Kasumi-1 (cell line): ENCODE data around the gene ORM1.
"Not testable (repeated sequence)": the region's sequence is repeated elsewhere in the genome, so short reads cannot be mapped to it uniquely, and the experiment has no call there.

Source experiments
- DNase-seq, 2 experiments: peaks; one replicate each; lab custom pipeline; 2025; lab: John Stamatoyannopoulos, UW

The ORM1 gene

DNA sequence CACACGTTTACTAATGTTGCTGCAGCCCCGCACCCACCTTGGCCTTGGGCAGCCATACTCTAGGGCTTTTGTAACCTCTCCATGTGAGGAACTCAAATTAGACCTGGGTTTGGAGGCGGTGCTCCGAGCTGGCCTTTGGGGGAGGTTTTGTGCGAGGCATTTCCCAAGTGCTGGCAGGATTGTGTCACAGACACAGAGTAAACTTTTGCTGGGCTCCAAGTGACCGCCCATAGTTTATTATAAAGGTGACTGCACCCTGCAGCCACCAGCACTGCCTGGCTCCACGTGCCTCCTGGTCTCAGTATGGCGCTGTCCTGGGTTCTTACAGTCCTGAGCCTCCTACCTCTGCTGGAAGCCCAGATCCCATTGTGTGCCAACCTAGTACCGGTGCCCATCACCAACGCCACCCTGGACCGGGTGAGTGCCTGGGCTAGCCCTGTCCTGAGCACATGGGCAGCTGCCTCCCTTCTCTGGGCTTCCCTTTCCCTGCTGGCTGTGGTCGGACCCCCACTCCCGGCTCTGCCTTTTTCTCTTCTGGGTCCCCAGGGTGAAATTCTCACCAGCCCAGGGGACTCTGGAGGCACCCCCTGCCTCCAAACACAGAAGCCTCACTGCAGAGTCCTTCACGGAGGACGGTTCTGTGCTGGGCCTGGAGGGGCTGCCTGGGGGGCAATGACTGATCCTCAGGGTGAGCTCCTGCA is at the start of gene ORM1:
Gene ORM1 (plus strand): TSS at position 268 of the 701 bp plus-strand sequence. CDS start 36 bp downstream, at position 304.
- DNase-seq = not testable (repeated sequence)

DNA sequence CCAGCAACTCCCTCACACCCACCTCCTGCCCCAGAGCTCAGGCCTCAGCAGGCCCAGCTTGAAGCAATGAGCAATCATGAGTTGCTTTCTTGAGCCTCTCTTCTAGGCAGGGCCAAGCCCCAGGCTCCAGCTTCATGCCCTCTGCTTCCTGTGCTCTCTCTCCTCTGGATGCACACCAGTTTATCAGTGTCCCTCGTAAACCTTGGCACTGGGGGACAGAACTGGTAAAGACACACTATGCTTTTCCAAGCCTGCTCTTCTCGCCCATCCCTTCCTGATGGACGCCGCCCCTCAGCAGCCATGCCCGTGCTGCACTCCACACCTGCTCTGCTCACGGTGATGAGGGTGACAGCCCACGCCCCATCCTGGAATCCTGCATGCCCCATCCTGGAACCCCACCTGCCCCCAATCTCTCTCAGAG is 49.4 kb upstream of the ORM1 start:
- no peak for DNase-seq

DNA sequence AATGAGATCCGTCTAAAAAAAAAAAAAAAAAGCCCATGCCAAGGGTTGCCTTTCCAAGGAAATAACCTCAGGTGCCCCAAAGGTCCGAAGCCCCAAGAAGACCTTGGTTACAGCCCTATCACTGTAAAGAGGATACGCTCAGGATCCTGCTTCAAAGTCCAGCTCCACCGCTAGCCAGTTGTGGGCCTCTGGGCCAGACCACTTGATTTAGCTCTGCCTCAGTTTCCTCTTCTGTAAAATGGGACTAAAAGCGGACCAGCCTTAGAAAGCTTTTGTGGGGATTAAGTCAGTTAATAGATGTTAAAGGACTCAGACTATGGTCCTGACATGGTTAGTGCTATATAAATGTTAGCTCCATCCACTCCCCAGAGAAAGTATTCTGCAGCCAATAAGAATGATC is 48.7 kb upstream of the ORM1 start:
- DNase-seq = no peak

DNA sequence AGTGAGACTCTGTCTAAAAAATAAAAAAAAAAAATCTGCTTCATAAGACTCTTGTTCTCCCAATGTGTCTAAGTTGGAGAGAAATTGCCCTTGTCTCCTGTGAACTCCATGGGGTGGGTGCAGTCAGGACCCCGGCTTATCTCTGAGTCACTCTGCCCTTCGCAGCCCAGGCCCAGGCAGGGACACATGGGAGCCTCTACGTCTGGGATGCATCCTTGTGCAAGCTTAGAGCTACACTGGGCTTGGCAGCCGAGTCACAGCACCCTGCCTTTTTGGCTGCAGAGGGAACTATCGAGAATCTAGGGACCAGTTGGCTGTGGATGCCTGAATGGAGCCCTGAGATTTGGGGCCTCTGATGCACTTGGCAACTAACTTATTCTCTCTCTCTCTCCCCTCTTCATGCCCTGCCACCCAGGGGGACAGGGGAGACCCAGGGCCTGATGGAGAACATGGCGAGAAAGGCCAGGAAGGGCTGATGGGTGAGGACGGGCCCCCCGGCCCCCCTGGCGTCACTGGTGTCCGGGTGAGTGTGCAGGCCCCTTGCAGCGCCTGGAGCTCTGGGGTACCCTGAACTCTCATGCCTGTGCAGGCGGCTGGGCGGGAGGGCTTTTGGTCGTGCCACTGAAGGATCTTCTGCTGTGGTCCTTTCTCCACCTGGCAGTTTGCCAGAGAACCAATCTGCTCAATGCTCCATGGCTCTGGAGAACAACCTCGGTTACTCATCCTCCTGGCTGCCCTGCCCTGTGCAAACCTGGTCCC is 47.5 kb upstream of the ORM1 start:
- no peak for DNase-seq

DNA sequence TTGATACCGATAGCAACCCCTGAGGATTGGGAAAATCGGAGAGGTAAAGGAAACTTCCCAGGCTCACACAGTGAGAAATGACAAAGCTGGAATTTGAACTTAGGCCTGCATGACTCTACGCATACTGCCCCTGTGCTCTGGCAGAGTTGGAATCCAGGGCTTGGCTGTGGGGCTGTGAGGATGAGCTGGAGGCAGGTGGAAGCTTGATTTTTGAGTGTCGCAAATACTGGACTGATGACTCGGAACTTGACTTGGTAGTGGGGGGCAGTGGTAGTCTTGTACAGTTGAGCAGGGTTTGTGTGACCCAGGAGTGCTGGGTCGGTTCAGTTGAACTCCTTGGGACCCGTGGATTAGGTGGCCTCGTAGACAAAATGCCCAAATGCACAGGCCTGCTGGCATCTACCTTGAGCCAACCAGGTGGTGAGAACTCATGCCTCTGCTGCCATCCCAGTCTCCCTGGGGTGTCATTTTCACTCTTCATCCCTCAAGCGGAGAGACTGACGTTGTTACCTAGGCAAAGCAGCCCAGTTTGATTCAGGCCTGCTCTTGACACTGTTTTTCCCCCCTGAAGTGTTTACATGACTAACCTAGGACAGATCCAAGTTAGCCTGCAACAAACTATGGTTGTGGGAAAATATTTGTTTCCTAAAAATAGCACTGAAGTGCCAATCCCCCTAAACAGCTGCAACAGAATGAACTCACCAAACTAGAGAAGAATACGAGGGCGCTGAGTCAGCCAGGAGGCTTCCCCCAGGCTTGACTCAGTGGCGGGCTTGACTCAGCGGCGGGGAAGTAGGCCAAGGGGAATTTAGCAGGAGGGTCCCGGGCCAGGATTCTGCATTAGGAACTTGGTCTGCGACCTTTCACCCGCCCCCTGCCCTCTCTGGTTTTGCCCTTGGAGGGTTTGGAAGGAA is 45.7 kb upstream of the ORM1 start:
- no peak for DNase-seq

DNA sequence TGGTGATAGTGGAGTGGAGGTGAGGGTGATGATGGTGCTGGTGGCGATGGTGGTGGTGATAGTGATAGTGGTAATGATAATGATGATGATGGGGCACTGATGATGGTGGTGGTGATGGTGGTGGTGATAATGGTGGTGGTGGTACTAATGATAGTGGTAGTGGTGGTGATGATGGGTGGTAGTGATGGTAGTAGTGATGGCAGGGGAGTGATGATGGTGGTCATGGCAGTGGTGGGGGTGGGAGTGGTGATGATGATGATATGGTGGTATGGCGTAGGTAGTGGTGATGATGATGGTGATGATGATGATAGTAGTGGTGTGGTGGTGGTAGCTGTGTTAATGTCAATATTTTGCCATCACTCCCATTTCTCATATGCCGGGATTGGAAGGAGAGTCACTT is 44.5 kb upstream of the ORM1 start:
- DNase-seq = no peak

DNA sequence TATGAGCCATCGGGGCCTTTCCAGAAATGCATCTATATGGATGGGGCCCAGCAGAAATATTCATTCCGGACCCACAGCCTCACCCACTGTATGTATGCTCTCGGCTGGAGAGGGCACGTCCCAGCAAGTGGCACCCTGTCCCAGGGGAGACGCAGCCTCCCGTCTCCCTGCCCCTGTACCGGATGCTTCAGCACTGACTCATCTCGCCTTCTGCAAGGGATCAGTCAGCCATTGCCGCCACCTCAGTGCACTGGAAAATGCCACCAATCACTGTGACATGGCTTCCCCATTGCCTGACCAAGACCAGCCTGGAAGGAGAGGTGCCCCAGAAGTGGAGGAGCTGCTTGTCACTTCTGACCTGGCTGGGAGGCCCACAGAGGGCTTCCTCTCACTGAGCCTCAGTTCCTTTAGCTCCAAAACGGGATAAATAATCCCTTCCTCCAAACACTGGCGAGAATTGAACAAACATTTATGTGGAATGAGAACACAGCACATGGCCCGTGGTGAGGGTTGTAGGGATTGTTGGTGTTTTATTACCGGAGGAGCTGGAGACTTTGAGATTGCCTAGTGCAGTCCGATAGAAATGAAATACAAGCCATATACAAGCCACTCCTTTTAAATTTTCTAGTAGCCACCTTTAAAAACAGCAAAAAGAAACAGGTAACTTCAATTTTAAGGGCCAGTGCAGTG is 43.9 kb upstream of the ORM1 start:
- DNase-seq = no peak

DNA sequence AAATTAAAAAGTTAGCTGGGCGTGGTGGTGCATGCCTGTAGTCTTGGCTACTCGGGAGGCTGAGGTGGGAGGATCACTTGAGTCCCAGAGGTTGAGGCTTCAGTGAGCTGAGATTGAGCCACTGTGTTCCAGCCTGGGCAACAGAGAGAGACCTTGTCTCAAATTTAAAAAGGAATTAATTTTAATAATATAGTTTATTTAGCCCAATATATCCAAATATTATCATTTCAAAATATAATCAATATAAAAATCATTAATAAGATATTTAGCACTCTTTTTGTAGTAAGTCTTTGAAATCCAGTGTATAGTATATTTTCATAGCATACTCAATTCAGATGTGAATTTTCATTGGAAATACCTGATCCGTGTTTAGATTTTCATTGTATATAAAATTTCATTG is 43.2 kb upstream of the ORM1 start:
- DNase-seq = no peak

DNA sequence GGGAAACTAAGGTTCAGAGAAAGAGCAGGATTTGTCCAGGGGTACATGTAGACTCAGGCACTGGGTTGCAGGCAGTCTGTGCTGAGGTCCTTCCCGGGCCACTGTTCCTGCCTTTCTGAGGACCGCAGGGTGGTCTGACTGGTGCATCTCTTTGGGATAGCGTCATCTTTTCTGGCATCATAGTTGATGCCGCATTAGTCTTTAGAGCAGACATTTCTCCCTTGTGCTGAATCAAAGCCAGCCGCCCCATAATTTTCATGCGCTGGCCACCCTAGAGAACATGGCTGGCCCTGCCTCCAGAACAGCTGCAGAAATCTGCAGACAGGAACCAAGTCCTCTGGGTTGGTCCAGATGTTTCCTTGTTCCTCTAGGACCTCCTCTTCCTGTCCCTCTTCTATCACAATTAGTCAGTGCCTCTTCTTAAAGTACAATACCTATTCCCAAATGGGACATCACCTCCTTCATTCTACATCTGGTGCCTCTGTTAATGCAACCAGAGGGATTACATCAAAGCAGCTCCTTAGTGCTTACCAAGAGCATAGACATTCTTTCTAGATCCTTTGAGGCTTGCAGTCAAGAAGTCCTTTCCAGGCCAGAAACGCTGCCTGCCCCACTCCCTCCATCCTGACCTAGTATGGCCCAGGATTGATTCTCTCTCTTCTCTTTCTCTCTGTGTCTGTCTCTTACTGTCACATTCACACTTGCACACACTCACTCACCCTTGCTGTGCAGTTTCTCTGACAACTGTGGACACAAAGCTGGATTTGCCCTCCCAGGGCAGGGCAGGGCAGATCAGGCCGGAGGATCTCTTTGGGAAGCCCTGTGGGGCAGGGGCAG is 42.0 kb upstream of the ORM1 start:
- DNase-seq = no peak

DNA sequence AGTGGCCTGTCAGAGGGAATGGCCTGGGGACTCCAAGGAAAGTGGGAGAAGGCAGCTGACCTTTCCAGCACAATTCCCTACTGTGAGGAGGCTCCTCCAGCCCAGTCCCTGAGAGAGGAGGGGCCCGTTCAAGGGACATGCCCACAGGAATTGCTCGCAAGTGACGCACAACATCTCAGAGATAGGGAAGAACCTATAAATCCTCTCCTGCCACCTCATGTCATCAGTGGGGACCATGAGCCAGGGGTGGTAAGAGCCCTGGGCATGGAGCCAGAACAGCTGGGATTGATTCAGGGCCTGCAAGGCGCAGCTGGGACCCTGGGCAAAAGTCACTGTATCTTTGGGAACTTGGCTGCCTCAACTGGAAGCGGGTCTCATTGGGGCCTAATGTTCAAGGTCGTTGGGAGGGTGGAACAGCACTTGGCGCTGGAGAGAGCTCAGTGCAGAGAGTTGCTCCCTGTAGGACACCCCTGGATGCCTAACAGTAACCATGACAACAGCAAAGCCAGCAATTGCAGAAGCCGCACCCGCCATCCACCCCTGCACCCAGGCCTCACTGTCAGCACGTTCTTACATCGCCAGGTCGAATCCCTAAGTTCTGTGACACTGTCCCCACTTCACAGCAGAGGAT is 41.3 kb upstream of the ORM1 start:
- DNase-seq = no peak

DNA sequence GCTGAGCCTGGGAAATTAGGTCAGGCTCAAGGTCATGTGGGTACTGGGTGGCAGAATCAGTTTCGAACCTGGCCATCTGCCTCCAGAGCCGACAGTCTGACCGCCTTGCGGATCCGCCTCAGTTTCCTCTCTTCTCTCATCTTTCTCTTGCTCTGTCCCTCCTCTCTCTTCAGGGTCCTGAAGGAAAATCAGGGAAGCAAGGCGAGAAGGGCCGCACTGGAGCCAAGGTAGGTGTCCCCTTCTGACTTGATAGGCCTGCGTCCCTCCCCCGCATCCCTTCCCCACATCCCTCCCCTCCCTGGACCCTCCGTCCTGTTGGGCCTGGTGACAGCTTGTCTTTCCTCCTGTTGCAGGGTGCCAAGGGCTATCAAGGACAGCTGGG is 40.8 kb upstream of the ORM1 start:
- no peak for DNase-seq

DNA sequence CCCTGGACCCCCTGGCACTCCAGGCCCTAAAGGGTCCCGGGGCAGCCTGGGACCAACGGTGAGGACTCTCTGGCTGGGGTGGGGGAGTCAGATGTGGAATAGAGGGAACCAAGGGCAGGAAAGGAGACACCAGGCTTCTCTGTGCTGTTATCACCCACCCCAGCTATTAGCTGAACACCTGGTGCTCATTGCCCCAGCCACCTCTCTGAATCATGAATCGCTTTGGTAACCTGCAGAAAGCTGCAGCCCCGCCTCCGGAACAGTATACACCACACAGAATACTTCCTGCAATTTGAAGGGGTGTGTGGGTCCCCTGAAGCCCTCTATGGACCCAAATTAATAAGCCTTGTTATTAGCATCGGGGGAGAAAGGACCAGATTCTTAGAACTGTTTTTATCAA is 40.4 kb upstream of the ORM1 start:
- no peak for DNase-seq

DNA sequence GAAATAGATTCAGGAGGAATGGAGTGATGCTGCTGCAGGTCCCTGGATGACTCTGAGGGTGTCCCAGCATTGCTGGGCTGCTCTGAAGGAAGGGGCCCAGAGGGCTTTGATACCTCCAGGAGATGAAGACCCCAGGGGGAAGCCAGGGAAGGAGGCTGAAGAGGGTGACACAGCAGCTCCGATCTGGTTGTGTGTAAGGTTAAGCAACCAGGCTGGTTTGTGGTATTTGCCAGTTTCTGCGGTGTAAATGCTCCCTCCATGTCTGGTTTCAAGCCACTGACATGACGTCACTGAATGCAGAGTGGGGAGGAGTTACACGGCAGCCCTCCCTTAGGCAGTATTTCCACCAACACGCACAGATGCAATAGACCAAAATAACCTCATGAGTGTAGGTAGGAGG is 40.0 kb upstream of the ORM1 start:
- DNase-seq = no peak

DNA sequence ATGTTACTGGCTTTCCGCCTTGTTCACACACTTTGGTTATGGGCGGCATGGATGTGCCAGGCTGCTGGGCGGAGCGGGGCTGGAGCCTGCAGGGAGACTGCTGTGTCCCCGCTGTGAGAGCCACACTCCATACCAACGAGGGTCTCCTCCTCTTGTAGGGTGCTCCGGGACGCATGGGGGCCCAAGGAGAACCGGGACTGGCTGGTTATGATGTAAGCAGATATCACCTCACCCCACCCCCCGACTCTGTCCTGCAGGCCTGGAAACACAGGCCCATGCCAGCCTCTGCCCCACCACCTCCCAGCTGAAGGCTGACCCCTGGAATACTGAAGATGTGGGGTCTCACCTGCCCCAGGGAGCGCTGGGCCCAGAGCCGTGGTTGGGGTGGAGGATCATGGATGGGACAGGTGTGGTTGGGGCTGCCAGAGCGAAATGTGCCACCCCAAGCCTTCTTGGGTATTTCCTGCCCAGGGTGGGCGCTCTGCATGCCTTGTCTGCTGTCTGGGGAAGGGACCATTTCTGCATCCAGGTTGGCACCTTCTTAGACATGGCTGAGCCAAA is 39.3 kb upstream of the ORM1 start:
- DNase-seq = no peak

DNA sequence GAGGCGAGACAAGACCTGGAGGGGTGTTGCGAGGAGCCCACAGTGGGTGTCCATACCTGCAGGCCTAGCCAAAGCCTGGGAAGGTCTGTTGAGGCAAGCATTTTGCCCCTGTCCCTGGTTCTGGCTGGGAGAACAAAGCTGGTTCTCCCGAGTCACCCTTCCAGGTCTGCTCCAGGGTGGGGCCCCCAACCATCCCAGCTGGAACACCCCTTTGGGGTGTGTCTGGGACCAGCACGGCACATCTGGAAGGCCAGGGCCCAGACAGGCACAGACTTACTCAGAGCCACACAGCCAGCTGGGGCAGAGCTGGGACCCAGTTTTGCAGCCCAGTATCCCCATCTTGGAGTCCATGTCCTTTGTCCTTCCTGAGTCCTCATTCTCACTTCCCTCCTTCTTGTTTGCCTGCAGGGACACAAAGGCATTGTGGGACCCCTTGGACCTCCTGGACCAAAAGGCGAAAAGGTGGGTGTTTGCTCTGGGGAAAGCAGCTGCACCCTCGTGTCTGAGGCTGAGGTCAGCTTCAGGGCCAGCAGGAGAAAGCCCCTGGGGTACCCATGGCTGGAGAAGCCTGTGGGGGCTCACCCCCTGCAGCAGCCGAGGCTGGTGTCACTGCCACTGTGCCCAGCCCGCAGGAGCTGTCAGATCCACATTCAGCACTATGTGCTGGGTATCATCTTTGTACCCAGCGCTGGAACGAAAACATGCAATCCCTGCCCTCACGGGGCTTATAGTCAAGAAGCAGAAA is 38.4 kb upstream of the ORM1 start:
- DNase-seq = no peak

DNA sequence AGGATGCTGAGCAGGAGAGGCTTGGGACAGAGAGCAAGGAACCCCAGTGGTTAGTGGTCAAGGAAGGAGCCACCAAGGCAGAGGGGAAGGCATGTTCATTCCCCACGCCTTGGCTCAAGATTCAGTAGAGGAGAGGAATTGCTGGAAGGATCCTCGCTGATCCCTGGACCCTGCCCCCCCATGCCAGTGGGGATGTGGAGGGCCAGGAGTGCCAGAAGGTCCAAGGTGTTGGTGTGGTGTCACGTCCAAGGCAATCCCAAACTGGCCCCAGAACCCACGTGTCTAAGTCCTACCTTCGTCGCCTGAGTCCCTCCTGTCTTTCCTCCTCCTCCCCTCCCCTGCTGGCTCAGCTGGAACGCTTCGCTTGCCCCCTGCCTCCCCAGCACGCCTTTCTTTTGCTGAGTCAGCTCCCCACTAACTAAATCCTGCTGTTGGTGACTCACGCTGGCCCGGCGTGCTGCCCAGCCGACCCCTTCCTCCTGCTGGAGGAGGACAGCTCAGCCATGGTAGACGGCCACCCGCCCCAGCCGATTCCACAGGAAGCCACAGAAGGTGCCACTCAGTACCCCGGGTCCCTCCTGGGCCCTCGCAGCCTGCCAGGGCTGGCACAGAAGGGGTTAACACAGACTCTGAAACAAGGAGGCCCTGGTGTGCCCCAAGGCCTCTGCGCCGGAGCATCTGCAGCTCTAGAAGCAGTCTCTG is 37.6 kb upstream of the ORM1 start:
- no peak for DNase-seq

DNA sequence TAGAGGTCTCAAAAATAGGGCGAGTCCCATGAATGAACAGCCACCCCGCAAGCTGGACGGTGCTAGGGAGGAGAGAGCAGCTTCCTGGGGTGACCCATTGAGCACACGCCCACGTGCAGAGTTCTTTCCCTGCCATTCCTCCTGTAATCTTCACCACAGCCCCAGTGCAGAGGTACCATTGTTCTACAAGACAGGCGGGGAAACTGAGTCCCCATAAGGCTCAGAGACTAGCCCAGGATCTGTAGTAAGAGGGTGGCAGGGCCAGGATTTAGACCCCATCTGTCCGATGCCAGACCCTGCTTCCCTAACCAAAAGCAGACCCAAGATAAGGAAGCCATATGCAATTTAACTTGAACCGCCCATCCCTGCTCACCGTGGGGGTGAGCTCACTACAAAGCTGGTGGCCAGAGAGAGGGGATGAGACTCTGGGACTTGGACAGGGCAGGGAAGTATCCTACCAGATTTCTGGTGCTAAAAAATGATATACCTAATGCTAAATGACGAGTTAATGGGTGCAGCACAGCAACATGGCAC is 36.7 kb upstream of the ORM1 start:
- no peak for DNase-seq

DNA sequence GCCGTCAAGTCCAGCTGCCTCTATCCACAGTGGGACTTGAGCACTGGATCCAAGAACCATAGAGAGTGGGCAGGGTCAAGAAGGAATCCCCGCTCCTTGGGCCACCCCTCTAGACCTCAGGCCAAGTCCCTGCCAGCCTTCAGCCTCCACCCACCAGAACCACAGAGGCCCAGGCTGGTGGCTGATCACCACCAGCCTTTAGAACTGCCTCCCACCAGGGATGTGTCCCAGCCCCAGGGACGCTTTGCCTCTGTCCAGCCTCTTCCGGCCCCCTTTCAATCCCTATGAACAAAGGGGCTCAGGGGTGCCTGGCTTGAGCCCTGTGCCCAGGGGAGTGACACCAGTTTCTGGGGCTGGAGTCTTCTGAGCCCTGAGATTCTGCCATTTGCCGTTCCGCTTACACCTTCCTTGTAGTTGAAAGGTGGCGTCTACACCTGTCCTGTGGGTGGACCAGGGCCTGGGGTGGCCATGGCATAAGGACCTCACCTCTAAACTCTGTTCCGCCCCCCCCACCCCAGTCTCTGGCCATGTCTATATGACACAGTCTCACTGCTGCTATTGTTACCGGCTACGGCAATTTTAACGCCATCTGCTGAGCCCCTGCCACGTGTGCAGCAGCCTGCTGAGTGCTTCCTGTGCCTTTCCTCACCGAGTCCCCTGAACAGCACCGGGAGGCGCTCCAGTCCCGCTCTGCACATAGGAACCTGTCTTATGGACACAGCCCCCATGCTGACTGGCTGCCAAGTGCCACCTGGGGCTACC is 35.7 kb upstream of the ORM1 start:
- DNase-seq = no peak
